Body of pancreas (tissue), 4 donors: ENCODE data around the gene SORL1. TPM values are rescaled to one million over a fixed set of nuclear protein-coding genes. Genes with fewer than 3 reads are reported as not detected.

Experiments used
- ATAC-seq: fragments of 150-250 bp; one replicate; pipeline ENCODE4 v1.9.1; 2016
- DNase-seq, 4 donors: peaks; one replicate each; pipeline ENCODE4 v3.0.0-alpha.2; 2019
- H3K27ac ChIP-seq, 4 donors: fragments of 200-600 bp; sonication (generic); 1 replicate in 3 of 4; 2 replicates in 1 of 4; pipeline versions ENCODE4 v1.5.1 to v1.6.1; 2016 to 2019; ENCODE audit warnings: mild to moderate bottlenecking in 1 of 4, mixed read lengths in 1 of 4, moderate library complexity in 1 of 4
- H3K27me3 ChIP-seq, 2 donors: fragments of 200-600 bp; sonication (generic); one replicate each; pipeline ENCODE4 v1.6.0; 2016; ENCODE audit warnings: mild to moderate bottlenecking in 1 of 2
- H3K36me3 ChIP-seq, 2 donors: fragments of 200-600 bp; sonication (generic); replicated peaks in 1 of 2; 2 replicates each; pipeline ENCODE4 v1.5.1; 2016; ENCODE audit warnings: low read depth in 2 of 2; ENCODE audit not compliant: insufficient read depth in 1 of 2
- H3K4me1 ChIP-seq: fragments of 200-600 bp; sonication (generic); one replicate; pipeline ENCODE4 v1.6.0; 2016
- H3K4me3 ChIP-seq, 2 donors: fragments of 200-600 bp; sonication (generic); 1 replicate in 1 of 2; 2 replicates in 1 of 2; pipeline ENCODE4 v1.5.1; 2016 to 2019
- H3K9me3 ChIP-seq, 3 donors: fragments of 200-600 bp; sonication (generic); 1 replicate in 2 of 3; 2 replicates in 1 of 3; pipeline ENCODE4 v1.5.1; 2016
- CTCF ChIP-seq, 7 experiments: fragments of 450-650 bp in 4 of 7; fragments of 200-600 bp in 3 of 7; sonication (generic) in 3 of 7; IDR thresholded peaks; one replicate each; pipeline ENCODE4 v1.5.1; 2016 to 2019; ENCODE audit warnings: antibody characterized with exemption in 7 of 7
- POLR2A ChIP-seq, 3 donors: fragments of 450-650 bp; IDR thresholded peaks; one replicate each; pipeline ENCODE4 v1.6.1; 2016; ENCODE audit warnings: antibody characterized with exemption in 3 of 3, mild to moderate bottlenecking in 2 of 3
- whole genome bisulfite sequencing, 2 donors: methylation state at CpG; one replicate each; pipeline ENCODE4 v1.1.5; 2017; 5-methylcytosine and 5-hydroxymethylcytosine counted together
- intact Hi-C: fragments of 100-400 bp; cut with DNase I; formaldehyde crosslinking; loops from one replicate; pipeline ENCODE4 v1.15.1; 2023
- total RNA-seq, 2 donors: library from RNA; depleted of rRNA; stranded (reverse); fragments of >200 nt; gene quantifications; one replicate each; pipeline ENCODE4 v1.1.0, GENCODE V29; 2016

Gene SORL1
- total RNA-seq, 2 donors from 2014 or later: 25.1 to 26.5 TPM

- Histone ChIP-seq H3K27me3 (no peaks in the 10 kb centered on the region), H3K9me3 (no peaks in the 10 kb centered on the region), H3K27ac (no peak overlapping the region), H3K4me1 (no peaks in the 10 kb centered on the region), H3K4me3 (no peak overlapping the region), H3K36me3 (peaks cover 0 to 2% of the 10 kb centered on the region in 2 donors)
- intact Hi-C loops: no loop called here
- no peak for ATAC-seq
- DNase-seq: no peak
- WGBS, 2 donors: 31 to 37% methylated on average over 4 of the region's 4 CpGs
- no peak for TF ChIP-seq CTCF (IDR thresholded peaks at IDR 0.05)
Observed at GRCh38 chr11:121582296-121582695, 130.2 kb downstream of the SORL1 start.

- DNase-seq (no peak), ATAC-seq (no peak)
- TF ChIP-seq CTCF (IDR thresholded peaks at IDR 0.05): no peak
- no peak for TF ChIP-seq POLR2A (IDR thresholded peaks at IDR 0.05)
- H3K4me1 ChIP-seq: no peaks in the 10 kb centered on the region
- H3K9me3 ChIP-seq: no peaks in the 10 kb centered on the region
- no peak overlapping the region for H3K4me3 ChIP-seq
- WGBS, 2 donors: 73 to 75% methylated on average over 3 of the region's 3 CpGs
- H3K27ac ChIP-seq: no peak overlapping the region
- H3K36me3 ChIP-seq: no peaks in the 10 kb centered on the region
- intact Hi-C loops: no loop called here
- H3K27me3 ChIP-seq: no peaks in the 10 kb centered on the region
Observed at GRCh38 chr11:121583825-121584224, 131.7 kb downstream of the SORL1 start.

- no peaks in the 10 kb centered on the region for H3K4me1 ChIP-seq
- DNase-seq (no peak), ATAC-seq (no peak)
- H3K9me3 ChIP-seq: no peaks in the 10 kb centered on the region
- no peaks in the 10 kb centered on the region for H3K27me3 ChIP-seq
- intact Hi-C loops: no loop called here
- no peak for TF ChIP-seq CTCF (IDR thresholded peaks at IDR 0.05)
- no peak for TF ChIP-seq POLR2A (IDR thresholded peaks at IDR 0.05)
- 73 to 83% methylated on average over 2 of the region's 2 CpGs for WGBS, 2 donors
- no peak overlapping the region for H3K27ac ChIP-seq
- no peaks in the 10 kb centered on the region for H3K36me3 ChIP-seq
- H3K4me3 ChIP-seq: no peak overlapping the region
Observed at GRCh38 chr11:121586750-121587149, 134.6 kb downstream of the SORL1 start.

GRCh38 chr11:121587182-121587581, 135.1 kb downstream of the SORL1 start:
- intact Hi-C loops: no loop called here
- 54% methylated on average over 2 of the region's 2 CpGs for WGBS, 2 donors
- H3K4me1 ChIP-seq: no peaks in the 10 kb centered on the region

More at GRCh38 chr11:121587182-121587581, 135.1 kb downstream of the SORL1 start:
- Histone ChIP-seq H3K27me3 (no peaks in the 10 kb centered on the region), H3K9me3 (no peaks in the 10 kb centered on the region), H3K36me3 (no peaks in the 10 kb centered on the region), H3K4me3 (no peak overlapping the region), H3K27ac (no peak overlapping the region)
- ATAC-seq (no peak), DNase-seq (no peak)
- TF ChIP-seq POLR2A (IDR thresholded peaks at IDR 0.05) (no peak), CTCF (IDR thresholded peaks at IDR 0.05) (no peak)
